ENCODE results near the gene ACADS. TPM values are rescaled to one million over a fixed set of nuclear protein-coding genes. Genes with fewer than 3 reads are reported as not detected.
"Not testable (repeated sequence)": the region's sequence is repeated elsewhere in the genome, so short reads cannot be mapped to it uniquely, and the experiment has no call there.

Gene ACADS
- total and polyA plus RNA-seq, 11 donors = 56.7 to 213 (median 78.8) TPM

- Histone ChIP-seq H3K4me3 (peak overlapping the region in 1 of 12 donors; percentile 73), H3K36me3 (peaks cover 0 to 69% (median 56%) of the 10 kb centered on the region in 9 donors), H3K9me3 (no peaks in the 10 kb centered on the region), H3K27ac (peak overlapping the region in 2 of 12 donors; percentile 82 to 86), H3K4me1 (peaks cover 0 to 20% (median 14%) of the 10 kb centered on the region in 12 donors), H3K27me3 (no peaks in the 10 kb centered on the region)
- DNase-seq (no peak), ATAC-seq (no peak)
- TF ChIP-seq, protein P1, sequence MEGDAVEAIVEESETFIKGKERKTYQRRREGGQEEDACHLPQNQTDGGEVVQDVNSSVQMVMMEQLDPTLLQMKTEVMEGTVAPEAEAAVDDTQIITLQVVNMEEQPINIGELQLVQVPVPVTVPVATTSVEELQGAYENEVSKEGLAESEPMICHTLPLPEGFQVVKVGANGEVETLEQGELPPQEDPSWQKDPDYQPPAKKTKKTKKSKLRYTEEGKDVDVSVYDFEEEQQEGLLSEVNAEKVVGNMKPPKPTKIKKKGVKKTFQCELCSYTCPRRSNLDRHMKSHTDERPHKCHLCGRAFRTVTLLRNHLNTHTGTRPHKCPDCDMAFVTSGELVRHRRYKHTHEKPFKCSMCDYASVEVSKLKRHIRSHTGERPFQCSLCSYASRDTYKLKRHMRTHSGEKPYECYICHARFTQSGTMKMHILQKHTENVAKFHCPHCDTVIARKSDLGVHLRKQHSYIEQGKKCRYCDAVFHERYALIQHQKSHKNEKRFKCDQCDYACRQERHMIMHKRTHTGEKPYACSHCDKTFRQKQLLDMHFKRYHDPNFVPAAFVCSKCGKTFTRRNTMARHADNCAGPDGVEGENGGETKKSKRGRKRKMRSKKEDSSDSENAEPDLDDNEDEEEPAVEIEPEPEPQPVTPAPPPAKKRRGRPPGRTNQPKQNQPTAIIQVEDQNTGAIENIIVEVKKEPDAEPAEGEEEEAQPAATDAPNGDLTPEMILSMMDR (IDR thresholded peaks at IDR 0.05) = no peak
- TF ChIP-seq POLR2A (IDR thresholded peaks at IDR 0.05) = no peak
- intact Hi-C loops (cut with DNase I) = loop anchor here in 5 of 10 donors (1.0 to 10.0 kb wide), 3 partner anchors 178 to 245 kb away; partner anchors contain the start of gene SPPL3 (in 3 of the 5)
- WGBS, 4 donors = 95 to 100% (median 97%) methylated on average over 1 to 9 of the region's 9 CpGs
Observed at GRCh38 chr12:120726961-120727360, 1.3 kb downstream of the ACADS start.

- ATAC-seq; intact Hi-C loops (cut with DNase I): not testable (repeated sequence)
- H3K36me3 ChIP-seq = peaks cover 0 to 46% (median 39%) of the 10 kb centered on the region in 9 donors
Observed at GRCh38 chr12:120732198-120732597, 6.6 kb downstream of the ACADS start.

GRCh38 chr12:120733574-120733973 is 7.9 kb downstream of the ACADS start:
- intact Hi-C loops (cut with DNase I) = no loop called here

More at GRCh38 chr12:120732198-120732597, 6.6 kb downstream of the ACADS start:
- H3K9me3 ChIP-seq, H3K4me3 ChIP-seq, H3K4me1 ChIP-seq, DNase-seq, H3K27me3 ChIP-seq, H3K27ac ChIP-seq: not testable (repeated sequence)
- 96 to 99% (median 97%) methylated on average over 22 to 35 of the region's 35 CpGs for WGBS, 4 donors

DNA sequence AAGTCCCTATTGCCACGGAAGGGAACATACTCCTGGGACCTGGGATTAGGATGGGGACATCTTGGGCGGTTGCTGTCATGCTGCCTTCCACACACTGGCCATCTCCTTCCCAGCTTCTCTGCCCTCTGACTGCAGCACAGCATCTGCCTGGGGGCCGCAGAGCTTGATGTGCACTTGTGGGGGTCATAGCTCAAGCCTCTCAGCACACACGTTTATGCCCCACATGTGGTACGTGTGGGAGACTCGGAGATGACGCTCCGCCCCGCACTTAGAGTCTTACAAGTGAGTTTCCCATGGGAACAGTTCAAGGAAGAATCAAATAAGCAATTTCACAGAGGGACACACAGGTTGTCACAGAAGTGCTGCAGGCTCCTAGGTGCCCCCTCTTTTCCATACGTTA is 8.6 kb downstream of the ACADS start:
- Histone ChIP-seq H3K9me3 (no peaks in the 10 kb centered on the region), H3K4me3 (no peak overlapping the region), H3K4me1 (no peaks in the 10 kb centered on the region), H3K27ac (no peak overlapping the region), H3K27me3 (no peaks in the 10 kb centered on the region), H3K36me3 (peaks cover 0 to 52% (median 32%) of the 10 kb centered on the region in 9 donors)
- WGBS, 4 donors = 92 to 93% (median 92%) methylated on average over 10 of the region's 10 CpGs
- DNase-seq (no peak), ATAC-seq (no peak)
- intact Hi-C loops (cut with DNase I) = no loop called here
- TF ChIP-seq, protein P1 (IDR thresholded peaks at IDR 0.05) = no peak
- no peak for TF ChIP-seq POLR2A (IDR thresholded peaks at IDR 0.05)

More at GRCh38 chr12:120733574-120733973, 7.9 kb downstream of the ACADS start:
- H3K9me3 ChIP-seq = no peaks in the 10 kb centered on the region
- TF ChIP-seq POLR2A (IDR thresholded peaks at IDR 0.05) = no peak
- TF ChIP-seq, protein P1 (IDR thresholded peaks at IDR 0.05) = no peak
- H3K4me1 ChIP-seq = no peaks in the 10 kb centered on the region
- ATAC-seq (no peak), DNase-seq (no peak)
- no peak overlapping the region for H3K27ac ChIP-seq
- peaks cover 0 to 50% (median 30%) of the 10 kb centered on the region in 9 donors for H3K36me3 ChIP-seq
- no peak overlapping the region for H3K4me3 ChIP-seq
- WGBS, 4 donors = 79 to 89% (median 83%) methylated on average over 3 of the region's 3 CpGs
- no peaks in the 10 kb centered on the region for H3K27me3 ChIP-seq

- Histone ChIP-seq H3K4me3 (no peak overlapping the region), H3K9me3 (no peaks in the 10 kb centered on the region), H3K27ac (no peak overlapping the region), H3K4me1 (no peaks in the 10 kb centered on the region), H3K36me3 (peaks cover 0 to 53% (median 27%) of the 10 kb centered on the region in 9 donors), H3K27me3 (no peaks in the 10 kb centered on the region)
- no peak for DNase-seq
- intact Hi-C loops (cut with DNase I) = no loop called here
- 93 to 97% (median 97%) methylated on average over 3 of the region's 3 CpGs for WGBS, 4 donors
- TF ChIP-seq, protein P1 (IDR thresholded peaks at IDR 0.05) = no peak
- no peak for TF ChIP-seq POLR2A (IDR thresholded peaks at IDR 0.05)
- ATAC-seq = no peak
Observed at GRCh38 chr12:120735181-120735580, 9.6 kb downstream of the ACADS start.

Measured in heart left ventricle (tissue), 16 donors.